GM23338 (cell line): ENCODE results near the gene CAMTA1.

Source experiments
- EZH2phosphoT487 ChIP-seq: fragments of 200-600 bp; sonication (generic); IDR thresholded peaks from one replicate; pipeline ENCODE4 v1.8.1; 2018; ENCODE audit warnings: antibody characterized with exemption; ENCODE audit not compliant: unreplicated experiment
- ZNF331 ChIP-seq: fragments of 250-450 bp; sonication (Bioruptor Pico); IDR thresholded peaks from 2 replicates; pipeline ENCODE4 v1.5.0; 2020; ENCODE audit warnings: low read depth, mild to moderate bottlenecking, moderate library complexity
- TF ChIP-seq, protein P1 (sequence below), 2 experiments: fragments of 200-600 bp in 1 of 2; sonication (generic) in 1 of 2; conservative IDR thresholded peaks; 2 replicates each; pipeline versions ENCODE4 v1.5.1 to v1.6.1; 2016 to 2017; ENCODE audit warnings: antibody characterized with exemption in 2 of 2, low read depth in 2 of 2, mild to moderate bottlenecking in 2 of 2, moderate library complexity in 1 of 2

DNA sequence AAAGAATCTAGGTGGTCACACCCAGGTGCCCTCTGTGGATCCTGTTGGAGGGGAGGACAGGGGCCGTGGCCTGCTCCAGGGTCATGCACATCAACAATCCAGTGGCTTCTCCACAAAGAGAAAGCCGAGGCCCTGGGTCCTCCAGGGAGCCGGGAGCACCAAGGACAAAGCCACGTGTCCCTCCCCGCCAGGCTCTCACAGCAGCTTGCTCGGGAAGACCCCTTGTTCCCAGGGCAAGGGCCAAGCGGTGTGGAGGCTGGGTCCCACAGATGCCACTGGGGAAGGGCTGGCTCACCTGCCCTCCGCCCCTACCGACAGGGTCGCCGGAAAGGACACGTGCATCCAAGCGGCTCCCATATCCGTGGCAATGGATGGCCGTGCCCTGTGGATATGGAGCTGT lies 793.0 kb downstream of the CAMTA1 start:
- TF ChIP-seq, protein P1, sequence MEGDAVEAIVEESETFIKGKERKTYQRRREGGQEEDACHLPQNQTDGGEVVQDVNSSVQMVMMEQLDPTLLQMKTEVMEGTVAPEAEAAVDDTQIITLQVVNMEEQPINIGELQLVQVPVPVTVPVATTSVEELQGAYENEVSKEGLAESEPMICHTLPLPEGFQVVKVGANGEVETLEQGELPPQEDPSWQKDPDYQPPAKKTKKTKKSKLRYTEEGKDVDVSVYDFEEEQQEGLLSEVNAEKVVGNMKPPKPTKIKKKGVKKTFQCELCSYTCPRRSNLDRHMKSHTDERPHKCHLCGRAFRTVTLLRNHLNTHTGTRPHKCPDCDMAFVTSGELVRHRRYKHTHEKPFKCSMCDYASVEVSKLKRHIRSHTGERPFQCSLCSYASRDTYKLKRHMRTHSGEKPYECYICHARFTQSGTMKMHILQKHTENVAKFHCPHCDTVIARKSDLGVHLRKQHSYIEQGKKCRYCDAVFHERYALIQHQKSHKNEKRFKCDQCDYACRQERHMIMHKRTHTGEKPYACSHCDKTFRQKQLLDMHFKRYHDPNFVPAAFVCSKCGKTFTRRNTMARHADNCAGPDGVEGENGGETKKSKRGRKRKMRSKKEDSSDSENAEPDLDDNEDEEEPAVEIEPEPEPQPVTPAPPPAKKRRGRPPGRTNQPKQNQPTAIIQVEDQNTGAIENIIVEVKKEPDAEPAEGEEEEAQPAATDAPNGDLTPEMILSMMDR (conservative IDR thresholded peaks at IDR 0.05; ENCODE audit: low read depth in 2 of 2) = no peak
- TF ChIP-seq EZH2phosphoT487 (no peak), ZNF331 (no peak)
